K562 (cell line): ENCODE results near the gene CD248. TPM values are rescaled to one million over a fixed set of nuclear protein-coding genes. Genes with fewer than 3 reads are reported as not detected.

ENCODE experiments used
- CBFA2T3 ChIP-seq: fragments of 450-650 bp; IDR thresholded peaks from 2 replicates; pipeline ENCODE4 v1.6.1; 2017
- CBX2 ChIP-seq: fragments of 200-600 bp; sonication (generic); IDR thresholded peaks from one replicate; pipeline ENCODE4 v1.6.1; 2012; ENCODE audit warnings: mild to moderate bottlenecking, low read length, inconsistent platforms; ENCODE audit not compliant: insufficient read depth, poor library complexity, severe bottlenecking
- CTBP1 ChIP-seq: fragments of 450-650 bp; IDR thresholded peaks from 2 replicates; pipeline ENCODE4 v1.6.1; 2016; ENCODE audit warnings: borderline replicate concordance
- EZH2 ChIP-seq: IDR thresholded peaks from 2 replicates; pipeline ENCODE4 v1.6.1; 2012; ENCODE audit warnings: low read depth, mild to moderate bottlenecking, inconsistent platforms, low read length, borderline replicate concordance
- HDAC3 ChIP-seq: fragments of 450-650 bp; IDR thresholded peaks from 2 replicates; pipeline ENCODE4 v1.6.1; 2018; ENCODE audit warnings: borderline replicate concordance, mild to moderate bottlenecking, moderate library complexity; ENCODE audit not compliant: partially characterized antibody
- JUNB ChIP-seq: fragments of 450-650 bp; formaldehyde crosslinking; conservative IDR thresholded peaks from 2 replicates; pipeline ENCODE4 v1.4.0; 2020; ENCODE audit warnings: mild to moderate bottlenecking
- MYBL2 ChIP-seq, 2 experiments: fragments of 450-650 bp in 1 of 2; sonication (generic) in 1 of 2; formaldehyde crosslinking in 1 of 2; IDR thresholded peaks; 2 replicates each; pipeline versions ENCODE4 v1.6.1 to v1.8.1; 2017 to 2022; ENCODE audit warnings: borderline replicate concordance in 1 of 2, inconsistent platforms in 1 of 2, low read depth in 1 of 2, mild to moderate bottlenecking in 1 of 2, missing genetic modification reagents in 1 of 2, moderate library complexity in 1 of 2
- NR2C1 ChIP-seq, 2 experiments: fragments of 450-650 bp; IDR thresholded peaks; 2 replicates each; pipeline ENCODE4 v1.6.1; 2017; ENCODE audit warnings: mild to moderate bottlenecking in 2 of 2, antibody characterized with exemption in 1 of 2, inconsistent platforms in 1 of 2, missing compliant biosample characterization in 1 of 2, missing genetic modification characterization in 1 of 2
- RBM17 ChIP-seq: fragments of 200-400 bp; formaldehyde crosslinking; IDR thresholded peaks from 2 replicates; pipeline ENCODE4 v1.6.1; 2017; ENCODE audit warnings: low read depth, mild to moderate bottlenecking, low read length, borderline replicate concordance
- ZKSCAN8 ChIP-seq: fragments of 200-800 bp; sonication (Bioruptor generic); IDR thresholded peaks from 2 replicates; pipeline ENCODE4 v1.6.1; 2016; ENCODE audit warnings: missing genetic modification characterization, missing compliant biosample characterization
- polyA plus RNA-seq, 8 experiments: library from polyadenylated mRNA; depleted of rRNA in 4 of 8; stranded (reverse) in 5 of 8; unstranded in 3 of 8; fragments of >200 nt; fragmentation: Nextera tagmentation in 2 of 8; fragmentation: Illumina TruSeq in 1 of 8; extraction: Ambion mirVana in 2 of 8; extraction: Trizol in 1 of 8; gene quantifications; 2 replicates each; pipeline versions ENCODE4 v1.2.1 to v1.2.3, GENCODE V29; 2011 to 2014; ENCODE audit warnings: inconsistent platforms in 1 of 8, missing spikeins in 1 of 8
- total RNA-seq, 7 experiments: library from RNA; depleted of rRNA in 6 of 7; stranded (reverse); fragments of >200 nt in 6 of 7; fragmentation: Illumina TruSeq in 2 of 7; extraction: Trizol in 2 of 7; gene quantifications; 2 replicates each; pipeline versions ENCODE4 v1.2.1 to v1.2.3, GENCODE V29; 2011 to 2021; ENCODE audit warnings: low replicate concordance in 1 of 7
- TF ChIP-seq, protein P1 (sequence below), 2 experiments: fragments of 450-650 bp; formaldehyde crosslinking in 1 of 2; IDR thresholded peaks; 2 replicates each; pipeline versions ENCODE4 v1.4.0 to v1.6.1; 2014 to 2020; ENCODE audit warnings: mild to moderate bottlenecking in 2 of 2, borderline replicate concordance in 1 of 2, low read depth in 1 of 2
- TF ChIP-seq, protein P2 (sequence below): fragments of 250-450 bp; sonication (Bioruptor Pico); IDR thresholded peaks from 2 replicates; pipeline ENCODE4 v1.5.0; 2020; ENCODE audit warnings: mild to moderate bottlenecking

The CD248 gene
- total and polyA plus RNA-seq, 9 of the 15 experiments (the other 6 are each of a cell fraction or from before 2014, with no cell fraction given): 0.09 TPM; not detected in 8

DNA sequence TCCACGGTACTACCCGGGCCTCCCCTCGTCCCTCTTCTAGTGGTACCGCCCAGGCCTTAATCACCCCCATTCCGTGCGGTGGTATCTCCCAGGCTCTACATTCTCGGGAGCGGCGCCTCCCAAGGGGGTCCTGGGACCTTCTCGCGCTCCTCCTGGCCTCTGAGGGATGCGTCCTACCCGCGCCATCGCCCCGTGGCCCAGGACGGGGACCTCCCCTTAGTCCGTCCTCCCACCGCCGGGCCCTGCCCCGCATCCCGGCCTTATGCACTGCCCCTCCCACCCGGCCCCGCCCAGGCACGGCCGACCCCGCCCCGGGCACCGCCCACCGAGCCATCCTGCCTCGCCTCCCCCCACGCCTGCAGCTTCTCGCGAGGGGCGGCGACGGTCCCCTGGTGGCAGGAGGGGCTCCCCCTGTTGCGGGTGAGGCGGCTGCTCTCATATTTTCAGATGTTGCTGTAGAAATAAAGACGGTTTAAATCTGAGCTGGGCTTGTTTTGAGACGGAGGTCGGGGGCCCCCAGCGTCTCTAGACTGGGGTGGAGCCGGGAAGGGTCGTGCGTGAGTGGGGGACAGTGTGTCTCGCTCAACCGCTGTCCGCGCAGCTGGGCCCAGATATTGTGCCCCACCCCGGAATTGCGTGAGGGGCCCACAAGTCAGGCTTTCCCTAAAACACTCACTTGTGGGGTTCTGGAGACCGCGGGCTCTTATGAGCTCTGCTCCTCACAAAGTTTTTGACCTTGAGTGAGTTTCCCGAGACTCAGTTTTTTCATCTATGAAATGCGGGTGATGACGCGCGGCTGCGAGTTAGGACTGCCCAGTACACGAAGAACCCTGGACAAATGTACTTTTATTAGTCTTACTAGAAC, 49.2 kb downstream of the CD248 start (continued):
- TF ChIP-seq, protein P1, sequence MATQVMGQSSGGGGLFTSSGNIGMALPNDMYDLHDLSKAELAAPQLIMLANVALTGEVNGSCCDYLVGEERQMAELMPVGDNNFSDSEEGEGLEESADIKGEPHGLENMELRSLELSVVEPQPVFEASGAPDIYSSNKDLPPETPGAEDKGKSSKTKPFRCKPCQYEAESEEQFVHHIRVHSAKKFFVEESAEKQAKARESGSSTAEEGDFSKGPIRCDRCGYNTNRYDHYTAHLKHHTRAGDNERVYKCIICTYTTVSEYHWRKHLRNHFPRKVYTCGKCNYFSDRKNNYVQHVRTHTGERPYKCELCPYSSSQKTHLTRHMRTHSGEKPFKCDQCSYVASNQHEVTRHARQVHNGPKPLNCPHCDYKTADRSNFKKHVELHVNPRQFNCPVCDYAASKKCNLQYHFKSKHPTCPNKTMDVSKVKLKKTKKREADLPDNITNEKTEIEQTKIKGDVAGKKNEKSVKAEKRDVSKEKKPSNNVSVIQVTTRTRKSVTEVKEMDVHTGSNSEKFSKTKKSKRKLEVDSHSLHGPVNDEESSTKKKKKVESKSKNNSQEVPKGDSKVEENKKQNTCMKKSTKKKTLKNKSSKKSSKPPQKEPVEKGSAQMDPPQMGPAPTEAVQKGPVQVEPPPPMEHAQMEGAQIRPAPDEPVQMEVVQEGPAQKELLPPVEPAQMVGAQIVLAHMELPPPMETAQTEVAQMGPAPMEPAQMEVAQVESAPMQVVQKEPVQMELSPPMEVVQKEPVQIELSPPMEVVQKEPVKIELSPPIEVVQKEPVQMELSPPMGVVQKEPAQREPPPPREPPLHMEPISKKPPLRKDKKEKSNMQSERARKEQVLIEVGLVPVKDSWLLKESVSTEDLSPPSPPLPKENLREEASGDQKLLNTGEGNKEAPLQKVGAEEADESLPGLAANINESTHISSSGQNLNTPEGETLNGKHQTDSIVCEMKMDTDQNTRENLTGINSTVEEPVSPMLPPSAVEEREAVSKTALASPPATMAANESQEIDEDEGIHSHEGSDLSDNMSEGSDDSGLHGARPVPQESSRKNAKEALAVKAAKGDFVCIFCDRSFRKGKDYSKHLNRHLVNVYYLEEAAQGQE (IDR thresholded peaks at IDR 0.05; ENCODE audit: borderline replicate concordance): no peak
- TF ChIP-seq, protein P1 (CRISPR knock-in tag; IDR thresholded peaks at IDR 0.05; ENCODE audit: low read depth): no peak
- TF ChIP-seq EZH2 (no peak), NR2C1 (IDR thresholded peaks at IDR 0.05) (no peak), NR2C1 (tag; IDR thresholded peaks at IDR 0.05) (no peak), CBFA2T3 (no peak), CBX2 (no peak), RBM17 (no peak), HDAC3 (no peak), CTBP1 (no peak), MYBL2 (IDR thresholded peaks at IDR 0.05; ENCODE audit: low read depth) (no peak), MYBL2 (CRISPR knock-in tag; IDR thresholded peaks at IDR 0.05; ENCODE audit: borderline replicate concordance) (no peak), JUNB (CRISPR knock-in tag) (no peak), ZKSCAN8 (CRISPR knock-in tag) (no peak)
- TF ChIP-seq, protein P2, sequence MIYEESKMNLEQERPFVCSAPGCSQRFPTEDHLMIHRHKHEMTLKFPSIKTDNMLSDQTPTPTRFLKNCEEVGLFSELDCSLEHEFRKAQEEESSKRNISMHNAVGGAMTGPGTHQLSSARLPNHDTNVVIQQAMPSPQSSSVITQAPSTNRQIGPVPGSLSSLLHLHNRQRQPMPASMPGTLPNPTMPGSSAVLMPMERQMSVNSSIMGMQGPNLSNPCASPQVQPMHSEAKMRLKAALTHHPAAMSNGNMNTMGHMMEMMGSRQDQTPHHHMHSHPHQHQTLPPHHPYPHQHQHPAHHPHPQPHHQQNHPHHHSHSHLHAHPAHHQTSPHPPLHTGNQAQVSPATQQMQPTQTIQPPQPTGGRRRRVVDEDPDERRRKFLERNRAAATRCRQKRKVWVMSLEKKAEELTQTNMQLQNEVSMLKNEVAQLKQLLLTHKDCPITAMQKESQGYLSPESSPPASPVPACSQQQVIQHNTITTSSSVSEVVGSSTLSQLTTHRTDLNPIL (CRISPR knock-in tag): no peak
